Measurements from ENCODE around the gene NFIB.

NFIB gene

DNA sequence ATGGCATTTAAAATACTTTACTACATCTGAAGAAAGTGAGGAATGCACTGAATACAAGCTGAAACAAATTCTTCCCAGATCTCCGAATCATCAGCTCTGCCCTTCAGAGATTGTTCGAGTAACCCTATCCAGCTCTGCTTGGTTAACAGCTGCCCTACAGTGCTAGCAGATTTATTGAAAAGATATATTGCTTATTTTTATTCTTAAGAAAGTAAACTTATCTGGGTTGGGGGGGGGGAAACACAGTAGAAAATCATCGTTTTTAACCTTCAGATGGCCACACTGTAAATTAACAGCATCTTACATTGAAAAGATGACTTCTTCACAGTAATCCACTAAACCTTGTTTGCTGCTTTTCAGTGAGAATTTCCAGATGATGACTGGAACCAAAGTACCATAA lies 210.8 kb downstream of the NFIB start:
- H3K27me3 Mint-ChIP-seq, result no peaks in the 10 kb centered on the region
- H3K9me3 Mint-ChIP-seq, result no peaks in the 10 kb centered on the region
- no peak overlapping the region for H3K27ac Mint-ChIP-seq (ENCODE audit: low read depth)
- H3K4me3 Mint-ChIP-seq, result no peak overlapping the region
- no peaks in the 10 kb centered on the region for H3K4me1 Mint-ChIP-seq
- no peak for ATAC-seq (replicated peaks; ENCODE audit: extremely low read depth, poor library complexity, severe bottlenecking)
- no peaks in the 10 kb centered on the region for H3K36me3 Mint-ChIP-seq (ENCODE audit: insufficient read depth)
- DNase-seq (ENCODE audit: low spot score in 2 of 2), result no peak

DNA sequence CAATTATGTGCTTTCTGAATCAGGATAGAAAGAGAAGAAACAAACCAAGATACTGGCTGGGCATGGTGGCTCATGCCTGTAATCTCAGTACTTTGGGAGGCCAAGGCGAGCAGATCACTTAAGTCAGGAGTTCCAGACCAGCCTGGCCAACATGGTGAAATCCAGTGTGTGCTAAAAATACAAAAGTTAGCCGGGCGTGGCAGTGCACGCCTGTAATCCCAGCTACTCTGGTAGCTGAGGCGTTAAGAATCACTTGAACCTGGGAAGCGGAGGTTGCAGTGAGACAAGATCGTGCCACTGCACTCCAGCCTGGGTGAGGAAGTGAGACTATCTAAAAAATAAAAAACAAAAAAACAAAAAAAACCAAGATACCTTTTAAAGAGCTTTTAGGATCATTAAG lies 214.2 kb downstream of the NFIB start:
- Mint-ChIP-seq H3K9me3 (no peaks in the 10 kb centered on the region), H3K27me3 (no peaks in the 10 kb centered on the region), H3K4me3 (no peak overlapping the region), H3K4me1 (no peaks in the 10 kb centered on the region), H3K27ac (ENCODE audit: low read depth) (no peak overlapping the region), H3K36me3 (ENCODE audit: insufficient read depth) (no peaks in the 10 kb centered on the region)
- ATAC-seq (replicated peaks; ENCODE audit: extremely low read depth, poor library complexity, severe bottlenecking) (no peak), DNase-seq (ENCODE audit: low spot score in 2 of 2) (no peak)

GRCh38 chr9:14098486-14099180 lies 215.3 kb downstream of the NFIB start:
- no peaks in the 10 kb centered on the region for H3K9me3 Mint-ChIP-seq
- no peak overlapping the region for H3K27ac Mint-ChIP-seq (ENCODE audit: low read depth)
- ATAC-seq (replicated peaks; ENCODE audit: extremely low read depth, poor library complexity, severe bottlenecking), result no peak
- H3K4me3 Mint-ChIP-seq, result no peak overlapping the region
- no peaks in the 10 kb centered on the region for H3K36me3 Mint-ChIP-seq (ENCODE audit: insufficient read depth)
- DNase-seq (ENCODE audit: low spot score in 2 of 2), result no peak
- no peaks in the 10 kb centered on the region for H3K4me1 Mint-ChIP-seq
- H3K27me3 Mint-ChIP-seq, result no peaks in the 10 kb centered on the region

DNA sequence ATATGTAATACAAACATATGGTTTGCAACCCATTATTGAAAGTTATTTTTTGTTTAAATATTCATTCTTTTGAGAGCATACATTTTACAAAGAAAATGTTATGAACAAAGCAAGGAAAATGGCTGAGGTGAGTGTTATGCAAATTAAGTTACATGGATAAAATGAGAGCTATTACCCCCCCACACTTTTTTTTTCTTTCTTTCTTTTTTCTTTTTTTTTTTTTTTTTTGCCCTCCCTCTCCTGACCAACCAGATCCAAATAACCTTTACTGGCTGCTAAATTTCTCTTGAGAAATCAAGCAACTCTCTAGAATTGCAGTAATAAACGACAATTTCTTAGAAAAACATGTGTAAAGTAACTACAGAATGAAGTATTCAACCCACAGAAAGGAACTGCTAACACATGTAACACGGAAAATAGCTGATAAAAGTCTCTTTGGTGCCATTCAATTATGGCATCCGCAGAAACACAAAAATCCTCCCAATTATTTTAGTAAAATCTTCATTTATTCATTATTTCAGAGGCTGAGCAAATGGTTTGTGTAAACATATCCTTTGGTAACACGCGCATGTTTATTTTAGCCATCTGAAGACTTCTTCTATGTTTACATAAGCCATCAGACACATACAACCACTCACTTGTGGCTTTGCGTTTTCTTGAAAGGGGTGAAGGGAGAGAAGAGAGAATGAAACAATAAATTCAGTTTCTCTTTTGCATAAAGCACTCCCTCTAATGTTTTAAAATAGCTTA lies 216.1 kb downstream of the NFIB start:
- Mint-ChIP-seq H3K27me3 (no peaks in the 10 kb centered on the region), H3K27ac (ENCODE audit: low read depth) (no peak overlapping the region), H3K36me3 (ENCODE audit: insufficient read depth) (no peaks in the 10 kb centered on the region), H3K9me3 (no peaks in the 10 kb centered on the region), H3K4me1 (no peaks in the 10 kb centered on the region), H3K4me3 (no peak overlapping the region)
- ATAC-seq (replicated peaks; ENCODE audit: extremely low read depth, poor library complexity, severe bottlenecking) (no peak), DNase-seq (ENCODE audit: low spot score in 2 of 2) (no peak)

DNA sequence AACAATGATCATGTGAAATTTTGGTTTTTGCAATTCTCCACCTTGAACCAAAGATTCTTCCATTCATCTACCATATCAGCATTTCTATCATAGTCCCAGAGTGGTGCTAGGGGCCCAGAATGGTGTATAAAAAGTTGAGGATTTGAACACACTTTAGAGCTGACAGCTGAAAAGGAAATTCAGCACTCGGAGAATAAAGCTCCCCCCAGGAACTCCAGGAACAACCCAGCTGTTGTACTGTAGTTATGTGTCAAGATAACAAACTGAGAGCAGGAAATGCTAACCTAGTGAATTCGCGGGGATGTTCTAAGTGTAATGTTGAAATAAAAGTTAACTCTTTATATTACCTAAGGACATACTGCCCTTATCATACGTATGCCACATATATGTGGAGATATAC lies 216.7 kb downstream of the NFIB start:
- Mint-ChIP-seq H3K9me3 (no peaks in the 10 kb centered on the region), H3K27ac (ENCODE audit: low read depth) (no peak overlapping the region), H3K36me3 (ENCODE audit: insufficient read depth) (no peaks in the 10 kb centered on the region), H3K4me1 (no peaks in the 10 kb centered on the region), H3K4me3 (no peak overlapping the region), H3K27me3 (no peaks in the 10 kb centered on the region)
- DNase-seq (ENCODE audit: low spot score in 2 of 2) (no peak), ATAC-seq (replicated peaks; ENCODE audit: extremely low read depth, poor library complexity, severe bottlenecking) (no peak)

DNA sequence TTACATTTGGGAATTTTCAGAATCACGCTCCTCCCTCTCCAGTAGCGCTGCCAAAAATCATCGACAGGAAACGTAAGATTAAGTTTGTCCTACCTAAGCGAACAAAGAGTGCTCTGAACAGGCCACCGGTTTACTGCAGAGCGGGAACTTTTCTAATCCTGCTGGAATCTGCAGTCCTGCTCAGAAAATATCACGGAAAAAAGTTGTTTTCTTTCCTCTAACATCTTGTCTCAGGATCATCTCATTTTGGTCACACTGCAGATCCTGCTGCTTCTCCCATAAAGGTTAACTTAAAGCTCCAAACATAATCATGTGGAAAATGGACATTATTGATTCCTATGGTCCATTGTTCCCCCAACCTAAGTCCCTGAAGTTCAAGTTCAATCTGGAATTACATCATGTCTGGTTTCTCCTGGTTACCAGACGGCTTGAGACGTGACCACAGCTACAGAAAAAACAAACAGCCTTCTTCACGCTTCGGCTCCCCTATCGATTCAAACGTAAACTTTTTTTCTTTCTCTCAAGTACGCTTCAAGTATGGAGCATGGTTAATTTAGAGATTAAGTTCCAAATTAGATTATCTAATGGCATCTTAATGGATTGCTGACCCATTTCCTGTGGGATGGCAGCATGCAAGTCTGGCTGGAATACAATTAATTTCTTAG lies 217.6 kb downstream of the NFIB start:
- H3K9me3 Mint-ChIP-seq, result no peaks in the 10 kb centered on the region
- H3K27ac Mint-ChIP-seq (ENCODE audit: low read depth), result no peak overlapping the region
- H3K4me3 Mint-ChIP-seq, result no peak overlapping the region
- ATAC-seq (replicated peaks; ENCODE audit: extremely low read depth, poor library complexity, severe bottlenecking) (no peak), DNase-seq (ENCODE audit: low spot score in 2 of 2) (no peak)
- H3K27me3 Mint-ChIP-seq, result no peaks in the 10 kb centered on the region
- no peaks in the 10 kb centered on the region for H3K36me3 Mint-ChIP-seq (ENCODE audit: insufficient read depth)
- no peaks in the 10 kb centered on the region for H3K4me1 Mint-ChIP-seq

DNA sequence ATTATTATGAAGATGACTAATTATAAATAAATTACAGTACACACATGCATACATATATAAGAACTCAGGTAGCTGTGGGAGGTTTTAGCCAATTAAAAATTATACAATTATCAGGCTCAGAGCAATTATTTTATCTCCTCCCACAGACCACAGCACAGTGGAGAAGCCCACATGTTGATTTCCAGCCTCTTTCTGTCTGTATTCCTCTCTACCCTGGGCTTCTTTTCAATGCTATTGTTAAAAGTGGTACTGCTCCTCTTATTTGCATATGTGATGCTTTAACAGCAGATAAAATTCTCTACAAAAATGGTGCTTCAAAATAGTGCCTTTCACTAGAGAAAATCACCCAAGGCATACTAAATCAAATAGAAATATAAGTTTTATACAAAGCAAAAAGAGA lies 218.7 kb downstream of the NFIB start:
- Mint-ChIP-seq H3K4me3 (no peak overlapping the region), H3K9me3 (no peaks in the 10 kb centered on the region), H3K4me1 (no peaks in the 10 kb centered on the region), H3K27ac (ENCODE audit: low read depth) (no peak overlapping the region), H3K36me3 (ENCODE audit: insufficient read depth) (no peaks in the 10 kb centered on the region), H3K27me3 (no peaks in the 10 kb centered on the region)
- no peak for ATAC-seq (replicated peaks; ENCODE audit: extremely low read depth, poor library complexity, severe bottlenecking)
- no peak for DNase-seq (ENCODE audit: low spot score in 2 of 2)

GRCh38 chr9:14094491-14094890 lies 219.4 kb downstream of the NFIB start:
- Mint-ChIP-seq H3K27me3 (no peaks in the 10 kb centered on the region), H3K4me1 (no peaks in the 10 kb centered on the region), H3K36me3 (ENCODE audit: insufficient read depth) (no peaks in the 10 kb centered on the region), H3K9me3 (no peaks in the 10 kb centered on the region), H3K27ac (ENCODE audit: low read depth) (no peak overlapping the region), H3K4me3 (no peak overlapping the region)
- ATAC-seq (replicated peaks; ENCODE audit: extremely low read depth, poor library complexity, severe bottlenecking) (no peak), DNase-seq (ENCODE audit: low spot score in 2 of 2) (no peak)

DNA sequence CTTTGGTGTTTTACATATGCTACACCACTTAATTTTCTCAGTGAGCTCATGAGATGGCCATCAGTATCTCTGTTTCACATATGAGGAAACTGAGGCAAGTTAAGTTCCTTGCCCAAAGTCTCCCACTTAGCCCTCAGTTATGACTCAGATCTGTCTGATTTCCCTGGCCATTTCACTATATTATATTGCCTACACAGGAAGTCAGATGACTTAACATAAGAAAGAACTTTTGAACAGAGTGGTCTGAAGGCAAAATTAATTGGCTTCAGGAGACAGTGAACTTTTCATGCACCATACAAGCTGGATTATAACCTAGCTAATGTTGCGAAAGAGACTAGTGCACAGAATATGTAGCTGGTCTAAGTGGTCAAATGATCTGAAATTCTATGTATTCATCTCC lies 221.6 kb downstream of the NFIB start:
- ATAC-seq (replicated peaks; ENCODE audit: extremely low read depth, poor library complexity, severe bottlenecking), result no peak
- Mint-ChIP-seq H3K27ac (ENCODE audit: low read depth) (no peak overlapping the region), H3K9me3 (no peaks in the 10 kb centered on the region), H3K36me3 (ENCODE audit: insufficient read depth) (no peaks in the 10 kb centered on the region), H3K4me3 (no peak overlapping the region), H3K4me1 (no peaks in the 10 kb centered on the region), H3K27me3 (no peaks in the 10 kb centered on the region)
- DNase-seq (ENCODE audit: low spot score in 2 of 2), result no peak

DNA sequence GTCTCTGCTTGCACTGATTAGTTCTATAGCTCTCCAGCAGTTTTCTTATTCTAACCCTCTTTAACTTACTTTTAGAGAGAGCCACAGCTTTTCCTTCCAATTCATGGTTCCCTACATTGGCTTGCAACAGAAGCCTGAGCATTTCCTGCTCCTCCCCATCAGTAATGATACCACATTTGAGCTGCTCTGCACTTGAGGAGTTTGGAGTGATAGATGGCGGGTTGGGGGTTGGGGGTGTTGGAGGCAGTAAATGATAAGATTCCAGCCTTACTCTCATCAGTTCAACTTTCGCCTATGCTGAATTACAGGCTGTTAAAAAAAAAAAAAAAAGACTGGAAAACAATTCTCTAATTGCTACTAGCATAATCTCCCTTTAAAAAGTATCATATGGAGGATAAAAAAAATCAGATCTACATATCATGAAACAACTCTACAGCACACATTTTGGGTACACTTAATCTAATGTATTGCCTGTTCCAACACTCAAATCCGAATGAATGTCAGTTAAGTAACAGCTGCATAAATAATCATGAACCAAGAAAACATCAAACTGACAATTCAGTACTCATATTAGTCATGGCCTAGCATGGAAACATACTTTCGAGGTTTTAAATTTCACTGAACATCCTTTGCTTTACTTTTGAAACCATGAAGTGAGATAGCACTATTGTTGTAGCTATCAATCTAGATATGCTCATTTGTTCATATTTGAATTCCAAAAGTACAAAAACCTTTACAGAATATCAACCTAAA lies 224.7 kb downstream of the NFIB start:
- H3K4me1 Mint-ChIP-seq, result no peaks in the 10 kb centered on the region
- no peaks in the 10 kb centered on the region for H3K27me3 Mint-ChIP-seq
- DNase-seq (ENCODE audit: low spot score in 2 of 2) (no peak), ATAC-seq (replicated peaks; ENCODE audit: extremely low read depth, poor library complexity, severe bottlenecking) (no peak)
- no peak overlapping the region for H3K27ac Mint-ChIP-seq (ENCODE audit: low read depth)
- H3K9me3 Mint-ChIP-seq, result no peaks in the 10 kb centered on the region
- H3K36me3 Mint-ChIP-seq (ENCODE audit: insufficient read depth), result no peaks in the 10 kb centered on the region
- no peak overlapping the region for H3K4me3 Mint-ChIP-seq

DNA sequence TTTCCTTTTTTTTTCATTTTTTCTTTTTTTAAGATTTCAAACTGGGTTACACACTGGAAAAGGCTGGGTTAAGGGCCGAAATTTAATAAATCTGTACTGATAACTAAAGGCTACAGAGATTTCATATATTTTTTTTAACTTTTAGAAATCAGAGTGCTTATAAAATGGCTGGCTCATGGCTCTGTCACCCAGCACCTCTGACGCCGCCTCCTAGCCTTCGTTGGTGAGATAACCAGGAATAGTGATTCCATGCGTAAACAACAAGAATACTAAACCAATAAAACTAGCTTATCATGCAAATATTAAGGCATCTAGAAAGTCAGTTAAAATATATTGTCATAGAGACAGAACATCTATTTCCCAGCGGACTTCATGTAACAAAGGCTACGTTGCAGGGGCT lies 226.4 kb downstream of the NFIB start:
- Mint-ChIP-seq H3K4me1 (no peaks in the 10 kb centered on the region), H3K27ac (ENCODE audit: low read depth) (no peak overlapping the region), H3K4me3 (no peak overlapping the region), H3K36me3 (ENCODE audit: insufficient read depth) (peaks cover 1% of the 10 kb centered on the region), H3K27me3 (no peaks in the 10 kb centered on the region), H3K9me3 (no peaks in the 10 kb centered on the region)
- ATAC-seq (replicated peaks; ENCODE audit: extremely low read depth, poor library complexity, severe bottlenecking) (no peak), DNase-seq (ENCODE audit: low spot score in 2 of 2) (no peak)

- H3K27me3 Mint-ChIP-seq, result no peaks in the 10 kb centered on the region
- ATAC-seq (replicated peaks; ENCODE audit: extremely low read depth, poor library complexity, severe bottlenecking) (no peak), DNase-seq (ENCODE audit: low spot score in 2 of 2) (no peak)
- H3K4me3 Mint-ChIP-seq, result no peak overlapping the region
- peaks cover 1% of the 10 kb centered on the region for H3K36me3 Mint-ChIP-seq (ENCODE audit: insufficient read depth)
- no peaks in the 10 kb centered on the region for H3K9me3 Mint-ChIP-seq
- H3K27ac Mint-ChIP-seq (ENCODE audit: low read depth), result no peak overlapping the region
- H3K4me1 Mint-ChIP-seq, result no peaks in the 10 kb centered on the region
Measured at GRCh38 chr9:14086495-14086894, 227.4 kb downstream of the NFIB start.

Data from central memory CD8-positive, alpha-beta T cell (primary cell).